SK-N-SH treated with all-trans-retinoic acid at 6 μM for 48 hours (cell line): ENCODE data around the gene CCDC102B.

Experiments used
- ATAC-seq: fragments of 200-7000 bp; cut with Tn5 transposase; 3 replicates; pipeline ENCODE4 v1.9.1; 2020; ENCODE audit warnings: mild to moderate bottlenecking, moderate library complexity
- ARNTL ChIP-seq: fragments of 450-650 bp; formaldehyde crosslinking; IDR thresholded peaks from 2 replicates; pipeline ENCODE4 v1.5.0; 2020; ENCODE audit warnings: low read depth, mild to moderate bottlenecking, moderate library complexity, borderline replicate concordance
- CREB5 ChIP-seq: fragments of 250-450 bp; sonication (Bioruptor Pico); IDR thresholded peaks from 2 replicates; pipeline ENCODE4 v1.5.1; 2020; ENCODE audit warnings: low read depth, mild to moderate bottlenecking, moderate library complexity
- CSRNP3 ChIP-seq: fragments of 250-450 bp; sonication (Bioruptor Pico); IDR thresholded peaks from 2 replicates; pipeline ENCODE4 v1.5.1; 2021; ENCODE audit warnings: mild to moderate bottlenecking, moderate library complexity
- ESRRG ChIP-seq: fragments of 250-450 bp; sonication (Bioruptor Pico); IDR thresholded peaks from 2 replicates; pipeline ENCODE4 v1.6.1; 2021; ENCODE audit warnings: mild to moderate bottlenecking
- GLIS3 ChIP-seq: fragments of 250-450 bp; sonication (Bioruptor Pico); IDR thresholded peaks from 2 replicates; pipeline ENCODE4 v1.5.0; 2020; ENCODE audit warnings: mild to moderate bottlenecking, moderate library complexity
- ISL1 ChIP-seq: fragments of 250-450 bp; sonication (Bioruptor Pico); IDR thresholded peaks from 2 replicates; pipeline ENCODE4 v2.1.2; 2022; ENCODE audit warnings: mild to moderate bottlenecking, moderate library complexity
- OSR1 ChIP-seq: fragments of 250-450 bp; sonication (Bioruptor Pico); IDR thresholded peaks from 2 replicates; pipeline ENCODE4 v1.8.0; 2022; ENCODE audit warnings: moderate library complexity, mild to moderate bottlenecking, inconsistent platforms
- PATZ1 ChIP-seq: fragments of 250-450 bp; sonication (Bioruptor Pico); IDR thresholded peaks from 2 replicates; pipeline ENCODE4 v1.8.0; 2020; ENCODE audit warnings: mild to moderate bottlenecking, moderate library complexity, borderline replicate concordance
- POU6F1 ChIP-seq: fragments of 250-450 bp; sonication (Bioruptor Pico); IDR thresholded peaks from 2 replicates; pipeline ENCODE4 v1.8.0; 2021; ENCODE audit warnings: low read depth, mild to moderate bottlenecking, moderate library complexity, borderline replicate concordance
- PPARA ChIP-seq: fragments of 250-450 bp; sonication (Bioruptor Pico); IDR thresholded peaks from 2 replicates; pipeline ENCODE4 v1.5.0; 2020; ENCODE audit warnings: mild to moderate bottlenecking, borderline replicate concordance
- RARB ChIP-seq: fragments of 250-450 bp; sonication (Bioruptor Pico); IDR thresholded peaks from 2 replicates; pipeline ENCODE4 v1.8.0; 2021; ENCODE audit warnings: mild to moderate bottlenecking, moderate library complexity
- SNAI2 ChIP-seq: fragments of 250-450 bp; sonication (Bioruptor Pico); IDR thresholded peaks from 2 replicates; pipeline ENCODE4 v1.5.0; 2020; ENCODE audit warnings: mild to moderate bottlenecking, moderate library complexity
- TCF4 ChIP-seq: fragments of 250-450 bp; sonication (Bioruptor Pico); IDR thresholded peaks from 2 replicates; pipeline ENCODE4 v1.8.0; 2021; ENCODE audit warnings: mild to moderate bottlenecking, moderate library complexity, borderline replicate concordance
- TOX ChIP-seq: fragments of 250-450 bp; sonication (Bioruptor Pico); IDR thresholded peaks from 2 replicates; pipeline ENCODE4 v1.8.0; 2021; ENCODE audit warnings: mild to moderate bottlenecking, moderate library complexity, borderline replicate concordance
- TSHZ2 ChIP-seq: fragments of 250-450 bp; sonication (Bioruptor Pico); IDR thresholded peaks from 2 replicates; pipeline ENCODE4 v1.5.0; 2020; ENCODE audit warnings: mild to moderate bottlenecking, moderate library complexity
- ZFP3 ChIP-seq: fragments of 250-450 bp; sonication (Bioruptor Pico); IDR thresholded peaks from 2 replicates; pipeline ENCODE4 v1.5.0; 2020; ENCODE audit warnings: mild to moderate bottlenecking, moderate library complexity
- ZFP30 ChIP-seq: fragments of 450-650 bp; formaldehyde crosslinking; IDR thresholded peaks from 2 replicates; pipeline ENCODE4 v1.5.0; 2022; ENCODE audit warnings: mild to moderate bottlenecking, moderate library complexity
- ZNF565 ChIP-seq: fragments of 450-650 bp; formaldehyde crosslinking; conservative IDR thresholded peaks from 2 replicates; pipeline ENCODE4 v1.5.0; 2020; ENCODE audit warnings: low read depth, mild to moderate bottlenecking, moderate library complexity
- ZNF70 ChIP-seq: fragments of 450-650 bp; formaldehyde crosslinking; IDR thresholded peaks from 2 replicates; pipeline ENCODE4 v1.5.0; 2020; ENCODE audit warnings: mild to moderate bottlenecking, moderate library complexity
- ZNF8 ChIP-seq: fragments of 450-650 bp; formaldehyde crosslinking; IDR thresholded peaks from 2 replicates; pipeline ENCODE4 v1.5.0; 2020; ENCODE audit warnings: mild to moderate bottlenecking, moderate library complexity

The CCDC102B gene

GRCh38 chr18:68887410-68887809, 89.5 kb downstream of the CCDC102B start (continued):
- TF ChIP-seq POU6F1 (CRISPR knock-in tag) (no peak), CREB5 (no peak), ARNTL (CRISPR knock-in tag) (no peak), PATZ1 (no peak), PPARA (CRISPR knock-in tag) (no peak), ZNF70 (CRISPR knock-in tag) (no peak), ISL1 (no peak), ESRRG (CRISPR knock-in tag) (no peak), GLIS3 (CRISPR knock-in tag) (no peak), ZNF8 (CRISPR knock-in tag) (no peak), TOX (CRISPR knock-in tag) (no peak), RARB (no peak), OSR1 (CRISPR knock-in tag) (no peak)
- TF ChIP-seq, all 23 proteins: peak for 0

GRCh38 chr18:68893354-68893753, 95.5 kb downstream of the CCDC102B start:
- no peak for ATAC-seq
- TF ChIP-seq GLIS3 (CRISPR knock-in tag) (no peak), PPARA (CRISPR knock-in tag) (no peak)

- ATAC-seq = no peak
- TF ChIP-seq ZFP3 (no peak), ZFP30 (CRISPR knock-in tag) (no peak), PATZ1 (no peak), ZNF565 (no peak), PPARA (CRISPR knock-in tag) (no peak), CSRNP3 (CRISPR knock-in tag) (no peak), RARB (no peak), ESRRG (CRISPR knock-in tag) (no peak)
Observed at GRCh38 chr18:68897286-68897685, 99.4 kb downstream of the CCDC102B start.

- ATAC-seq = peak; percentile 83
- TF ChIP-seq TSHZ2 (CRISPR knock-in tag) (peak; percentile 90), ZNF8 (CRISPR knock-in tag) (0 out of 2 replicates have a peak, but pooled peaks have one; percentile 27), TCF4 (CRISPR knock-in tag) (peak; percentile 99), ISL1 (peak; percentile 89), ESRRG (CRISPR knock-in tag) (0 out of 2 replicates have a peak, but pooled peaks have one; percentile 61), CREB5 (no peak; the same call in 1 of the 2 replicates), SNAI2 (CRISPR knock-in tag) (no peak), PATZ1 (0 out of 2 replicates have a peak, but pooled peaks have one; percentile 42), CSRNP3 (CRISPR knock-in tag) (peak; percentile 91)
Observed at GRCh38 chr18:68909579-68909978, 111.7 kb downstream of the CCDC102B start.
